Aorta (tissue), 5 donors: Measurements from ENCODE around the gene ADGRF5. TPM values are rescaled to one million over a fixed set of nuclear protein-coding genes. Genes with fewer than 3 reads are reported as not detected.

Experiments
- ATAC-seq: fragments of 200-7000 bp; cut with Tn5 transposase; one replicate; pipeline ENCODE4 v1.9.1; 2022; ENCODE audit warnings: moderate library complexity; ENCODE audit not compliant: low FRiP score
- DNase-seq, 2 donors: peaks; one replicate each; pipeline ENCODE4 v3.0.0-alpha.2; 2020
- H3K27ac ChIP-seq, 2 donors: one replicate each; pipeline ENCODE4 v1.5.1; 2013; ENCODE audit warnings: low read length in 2 of 2, mild to moderate bottlenecking in 2 of 2, moderate library complexity in 2 of 2, control low read depth in 1 of 2, inconsistent platforms in 1 of 2, low read depth in 1 of 2
- H3K27me3 ChIP-seq, 2 donors: one replicate each; pipeline ENCODE4 v1.6.1; 2013; ENCODE audit warnings: control low read depth in 1 of 2, low read length in 1 of 2, mild to moderate bottlenecking in 1 of 2, moderate library complexity in 1 of 2; ENCODE audit not compliant: insufficient read depth in 2 of 2, control insufficient read depth in 1 of 2
- H3K36me3 ChIP-seq, 2 donors: one replicate each; pipeline ENCODE4 v1.6.1; 2013; ENCODE audit warnings: control low read depth in 1 of 2, low read length in 1 of 2, mild to moderate bottlenecking in 1 of 2; ENCODE audit not compliant: insufficient read depth in 2 of 2, control insufficient read depth in 1 of 2
- H3K4me1 ChIP-seq, 2 donors: one replicate each; pipeline ENCODE4 v1.6.1; 2013; ENCODE audit warnings: low read length in 2 of 2, control low read depth in 1 of 2, mild to moderate bottlenecking in 1 of 2, moderate library complexity in 1 of 2; ENCODE audit not compliant: insufficient read depth in 2 of 2, control insufficient read depth in 1 of 2
- H3K4me3 ChIP-seq, 2 donors: one replicate each; pipeline ENCODE4 v1.5.1; 2013; ENCODE audit warnings: low read length in 2 of 2, control low read depth in 1 of 2, mild to moderate bottlenecking in 1 of 2
- H3K9me3 ChIP-seq: one replicate; pipeline ENCODE4 v1.6.1; 2013; ENCODE audit warnings: mild to moderate bottlenecking, low read length; ENCODE audit not compliant: control insufficient read depth
- WGBS, 2 donors: extraction: QIAGEN DNeasy Blood & Tissue Kit; methylation state at CpG; one replicate each; pipeline ENCODE4 v1.1.7; 2013; 5-methylcytosine and 5-hydroxymethylcytosine counted together
- intact Hi-C, 2 donors: fragments of 100-400 bp; cut with DNase I; formaldehyde crosslinking; loops; one replicate each; pipeline versions ENCODE4 v1.14.2 to v1.15.0; 2022
- polyA plus RNA-seq, 2 donors: library from polyadenylated mRNA; stranded (reverse); fragments of 200-250 nt; gene quantifications; one replicate each; pipeline ENCODE4 v1.2.3, GENCODE V29; 2013
- total RNA-seq, 2 donors: library from RNA; stranded (reverse); fragmentation: NEBNext Ultra II Directional; extraction: Animal tissue kit (Norgen Biotek cat#: 25700); gene quantifications; one replicate each; pipeline ENCODE4 v1.2.1, GENCODE V29; 2021
- donor health status: healthy with polysubstance abuse.
- donor health status: Bipolar disorder and iron deficiency.
- donor health status: DM: no; HTN: no; CAD: no.
- donor health status: DM: no; HTN: no; CAD: no.
- donor health status: DM: yes; HTN: yes; CAD: no.

The ADGRF5 gene
- total and polyA plus RNA-seq, 4 donors, result 0.50 to 34.6 (median 16.3) TPM

GRCh38 chr6:46815130-46815529 lies 106.6 kb downstream of the ADGRF5 start:
- H3K9me3 ChIP-seq, result peaks cover 5% of the 10 kb centered on the region
- no peaks in the 10 kb centered on the region for H3K27me3 ChIP-seq
- DNase-seq, result no peak
- no peaks in the 10 kb centered on the region for H3K36me3 ChIP-seq
- H3K4me3 ChIP-seq, result no peak overlapping the region
- 62% methylated on average over 4 of the region's 4 CpGs for WGBS, 2 donors
- H3K27ac ChIP-seq, result no peak overlapping the region
- ATAC-seq, result no peak
- no peaks in the 10 kb centered on the region for H3K4me1 ChIP-seq
- intact Hi-C loops, result no loop called here

GRCh38 chr6:46808806-46809205 lies 112.9 kb downstream of the ADGRF5 start:
- Histone ChIP-seq H3K4me1 (no peaks in the 10 kb centered on the region), H3K27ac (no peak overlapping the region), H3K4me3 (no peak overlapping the region), H3K27me3 (no peaks in the 10 kb centered on the region), H3K9me3 (no peaks in the 10 kb centered on the region), H3K36me3 (no peaks in the 10 kb centered on the region)
- intact Hi-C loops, result no loop called here
- DNase-seq (no peak), ATAC-seq (no peak)
- 9 to 25% methylated on average over 1 of the region's 1 CpG for WGBS, 2 donors

Other genes with a start within 250 kb of the ADGRF5 start
- 1 to 10 TPM; 1.0 to 1.8 TPM for gene TDRD6, start 234.1 kb downstream of the ADGRF5 start, total RNA-seq
- 1 to 10 TPM in 1 of 2 donors, not detected in 1; 1.6 TPM for gene TDRD6, start 234.1 kb downstream of the ADGRF5 start, polyA plus RNA-seq
- 1 to 10 TPM; 1.8 to 2.0 TPM for gene PLA2G7, start 186.6 kb downstream of the ADGRF5 start, total RNA-seq
- gene PLA2G7, start 186.6 kb downstream of the ADGRF5 start, polyA plus RNA-seq, result 1 to 10 TPM in 1 of 2 donors, under 1 TPM in 1; 0.31 to 4.8 TPM
- gene ANKRD66, start 175.0 kb downstream of the ADGRF5 start, total RNA-seq, result not detected
- not detected for gene ANKRD66, start 175.0 kb downstream of the ADGRF5 start, polyA plus RNA-seq
- gene MEP1A, start 128.5 kb downstream of the ADGRF5 start, total RNA-seq, result not detected
- 10 to 100 TPM in 1 of 2 donors, under 1 TPM in 1; 0.10 to 13.6 TPM for gene MEP1A, start 128.5 kb downstream of the ADGRF5 start, polyA plus RNA-seq
- not detected for gene ADGRF1, start 120.4 kb upstream of the ADGRF5 start, total RNA-seq
- not detected for gene ADGRF1, start 120.4 kb upstream of the ADGRF5 start, polyA plus RNA-seq